B cell (primary cell): ENCODE results near the gene BNC2.

Experiments used
- CTCF ChIP-seq: fragments of 200-600 bp; IDR thresholded peaks from one replicate; pipeline ENCODE4 v1.8.0; 2022; ENCODE audit warnings: antibody characterized with exemption, mild to moderate bottlenecking
- EZH2 ChIP-seq: IDR thresholded peaks from 2 replicates; pipeline ENCODE4 v1.6.1; 2012; ENCODE audit warnings: borderline replicate concordance, low read depth, mild to moderate bottlenecking, moderate library complexity, low read length; ENCODE audit not compliant: insufficient read depth, poor library complexity, severe bottlenecking

GRCh38 chr9:16656432-16657169, 213.9 kb downstream of the BNC2 start:
- TF ChIP-seq CTCF (no peak), EZH2 (no peak)
